Osteocyte (in vitro differentiated cells): Measurements from ENCODE around the gene OTOG. TPM values are rescaled to one million over a fixed set of nuclear protein-coding genes. Genes with fewer than 3 reads are reported as not detected.

Source experiments
- DNase-seq: peaks from one replicate; pipeline ENCODE4 v3.0.0; 2021; ENCODE audit warnings: mixed read lengths; ENCODE audit not compliant: unreplicated experiment; ENCODE audit errors: extremely low spot score
- H3K27ac Mint-ChIP-seq: one replicate; pipeline ENCODE4 v1.8.0; 2021; ENCODE audit warnings: mild to moderate bottlenecking, mixed read lengths; ENCODE audit not compliant: unreplicated experiment
- H3K27me3 Mint-ChIP-seq: one replicate; pipeline ENCODE4 v1.8.0; 2021; ENCODE audit warnings: mixed read lengths; ENCODE audit not compliant: unreplicated experiment
- H3K36me3 Mint-ChIP-seq: one replicate; pipeline ENCODE4 v1.8.0; 2021; ENCODE audit warnings: mixed read lengths; ENCODE audit not compliant: unreplicated experiment
- H3K4me1 Mint-ChIP-seq: one replicate; pipeline ENCODE4 v1.8.0; 2021; ENCODE audit warnings: mixed read lengths; ENCODE audit not compliant: unreplicated experiment
- H3K4me3 Mint-ChIP-seq: one replicate; pipeline ENCODE4 v1.8.0; 2021; ENCODE audit warnings: mild to moderate bottlenecking, moderate library complexity, mixed read lengths; ENCODE audit not compliant: unreplicated experiment
- H3K9me3 Mint-ChIP-seq: one replicate; pipeline ENCODE4 v1.8.0; 2021; ENCODE audit warnings: mixed read lengths; ENCODE audit not compliant: unreplicated experiment
- total RNA-seq: library from RNA; stranded (reverse); gene quantifications from 2 replicates; pipeline ENCODE4 v1.2.1, GENCODE V29; 2021
- TF ChIP-seq, protein P1 (sequence below): fragments of 200-600 bp; sonication (generic); IDR thresholded peaks from 2 replicates; pipeline ENCODE4 v1.5.0; 2021; ENCODE audit warnings: antibody characterized with exemption, mild to moderate bottlenecking, moderate library complexity

OTOG gene
- total RNA-seq, 1 donor from 2014 or later, result not detected

- no peak overlapping the region for H3K4me3 Mint-ChIP-seq
Observed at GRCh38 chr11:17692931-17693330, 145.9 kb downstream of the OTOG start.

DNA sequence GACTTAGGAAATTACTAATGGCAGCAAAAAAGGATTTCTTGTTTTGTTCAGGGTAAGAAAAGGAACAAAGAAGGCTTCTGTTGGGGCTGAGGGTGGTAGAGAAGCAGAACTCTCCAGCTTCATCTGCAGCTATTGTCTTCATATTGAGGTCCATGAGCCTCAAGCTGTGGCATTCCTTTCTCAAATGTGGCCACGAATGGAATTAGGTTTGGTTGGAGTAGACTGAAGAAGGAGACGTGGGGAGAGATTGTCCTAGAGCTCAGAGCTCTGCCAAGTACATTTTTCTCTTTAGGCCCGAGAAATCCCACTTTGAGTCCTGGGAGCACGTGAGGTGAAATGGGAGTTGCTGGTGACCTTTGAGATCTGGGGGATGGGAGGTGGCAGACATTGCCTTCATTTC, 146.5 kb downstream of the OTOG start:
- peaks cover 14% of the 10 kb centered on the region for H3K27me3 Mint-ChIP-seq

More at GRCh38 chr11:17692931-17693330, 145.9 kb downstream of the OTOG start:
- Mint-ChIP-seq H3K27me3 (peaks cover 14% of the 10 kb centered on the region), H3K4me1 (no peaks in the 10 kb centered on the region), H3K36me3 (no peaks in the 10 kb centered on the region), H3K27ac (no peak overlapping the region), H3K9me3 (no peaks in the 10 kb centered on the region)
- DNase-seq, result no peak
- TF ChIP-seq, protein P1, sequence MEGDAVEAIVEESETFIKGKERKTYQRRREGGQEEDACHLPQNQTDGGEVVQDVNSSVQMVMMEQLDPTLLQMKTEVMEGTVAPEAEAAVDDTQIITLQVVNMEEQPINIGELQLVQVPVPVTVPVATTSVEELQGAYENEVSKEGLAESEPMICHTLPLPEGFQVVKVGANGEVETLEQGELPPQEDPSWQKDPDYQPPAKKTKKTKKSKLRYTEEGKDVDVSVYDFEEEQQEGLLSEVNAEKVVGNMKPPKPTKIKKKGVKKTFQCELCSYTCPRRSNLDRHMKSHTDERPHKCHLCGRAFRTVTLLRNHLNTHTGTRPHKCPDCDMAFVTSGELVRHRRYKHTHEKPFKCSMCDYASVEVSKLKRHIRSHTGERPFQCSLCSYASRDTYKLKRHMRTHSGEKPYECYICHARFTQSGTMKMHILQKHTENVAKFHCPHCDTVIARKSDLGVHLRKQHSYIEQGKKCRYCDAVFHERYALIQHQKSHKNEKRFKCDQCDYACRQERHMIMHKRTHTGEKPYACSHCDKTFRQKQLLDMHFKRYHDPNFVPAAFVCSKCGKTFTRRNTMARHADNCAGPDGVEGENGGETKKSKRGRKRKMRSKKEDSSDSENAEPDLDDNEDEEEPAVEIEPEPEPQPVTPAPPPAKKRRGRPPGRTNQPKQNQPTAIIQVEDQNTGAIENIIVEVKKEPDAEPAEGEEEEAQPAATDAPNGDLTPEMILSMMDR, result no peak

GRCh38 chr11:17694494-17695110, 147.5 kb downstream of the OTOG start:
- H3K27ac Mint-ChIP-seq, result no peak overlapping the region
- no peaks in the 10 kb centered on the region for H3K4me1 Mint-ChIP-seq
- H3K4me3 Mint-ChIP-seq, result no peak overlapping the region
- TF ChIP-seq, protein P1, result no peak
- no peaks in the 10 kb centered on the region for H3K9me3 Mint-ChIP-seq
- H3K36me3 Mint-ChIP-seq, result no peaks in the 10 kb centered on the region
- DNase-seq, result no peak
- peaks cover 14% of the 10 kb centered on the region for H3K27me3 Mint-ChIP-seq

More for the DNA sequence above, 146.5 kb downstream of the OTOG start:
- DNase-seq, result no peak
- H3K4me3 Mint-ChIP-seq, result no peak overlapping the region
- TF ChIP-seq, protein P1, result no peak
- no peaks in the 10 kb centered on the region for H3K36me3 Mint-ChIP-seq
- H3K27ac Mint-ChIP-seq, result no peak overlapping the region
- no peaks in the 10 kb centered on the region for H3K9me3 Mint-ChIP-seq
- H3K4me1 Mint-ChIP-seq, result no peaks in the 10 kb centered on the region

- no peak overlapping the region for H3K4me3 Mint-ChIP-seq
Observed at GRCh38 chr11:17695454-17696441, 148.7 kb downstream of the OTOG start.

More at GRCh38 chr11:17695454-17696441, 148.7 kb downstream of the OTOG start:
- Mint-ChIP-seq H3K9me3 (no peaks in the 10 kb centered on the region), H3K4me1 (no peaks in the 10 kb centered on the region), H3K27me3 (peaks cover 14% of the 10 kb centered on the region), H3K36me3 (no peaks in the 10 kb centered on the region), H3K27ac (no peak overlapping the region)
- TF ChIP-seq, protein P1, result no peak
- no peak for DNase-seq
